Endothelial cell of umbilical vein (primary cell): ENCODE data around the gene SFPQ. TPM values are rescaled to one million over a fixed set of nuclear protein-coding genes. Genes with fewer than 3 reads are reported as not detected.

ENCODE experiments used
- BruUV-seq: library from RNA; stranded (reverse); fragments of 400-500 nt; replicated peaks from 2 replicates; lab custom pipeline; 2021; lab: Mats Ljungman, UMichigan
- CTCF ChIA-PET: fragments of 300-600, 350-600 bp; sonication (Branson Sonifier 250); formaldehyde crosslinking; loops from one replicate; lab custom pipeline; 2021; ENCODE audit warnings: antibody characterized with exemption, inconsistent platforms; lab: Charles Lee
- POLR2A ChIA-PET: fragments of 300-600, 350-600 bp; sonication (Branson Sonifier 250); formaldehyde crosslinking; loops from one replicate; lab custom pipeline; 2021; ENCODE audit warnings: antibody characterized with exemption, inconsistent platforms; lab: Charles Lee
- DNase-seq: peaks from one replicate; pipeline ENCODE4 v3.0.0-alpha.2; 2011; ENCODE audit warnings: low read depth, low spot score
- FAIRE-seq: peaks from 2 replicates; lab custom pipeline; 2011; peaks lifted over from hg19 to GRCh38; lab: Jason Lieb, UNC
- H2AFZ ChIP-seq: 2 replicates; pipeline ENCODE4 v1.6.0; 2012; ENCODE audit warnings: low read depth, low read length, control low read depth, inconsistent platforms
- H3K27ac ChIP-seq: 2 replicates; pipeline ENCODE4 v1.5.1; 2011; ENCODE audit warnings: low read depth, mild to moderate bottlenecking, control low read depth, low read length, moderate library complexity; ENCODE audit not compliant: insufficient read depth
- H3K27me3 ChIP-seq, 2 experiments: 2 replicates each; pipeline versions ENCODE4 v1.6.0 to v1.6.1; 2011; ENCODE audit warnings: low read length in 2 of 2, mixed read lengths in 1 of 2; ENCODE audit not compliant: control insufficient read depth in 2 of 2, insufficient read depth in 2 of 2
- H3K36me3 ChIP-seq, 2 experiments: 2 replicates in 1 of 2; 3 replicates in 1 of 2; pipeline ENCODE4 v1.5.1; 2011; ENCODE audit warnings: low read length in 2 of 2, mild to moderate bottlenecking in 1 of 2, moderate library complexity in 1 of 2; ENCODE audit not compliant: control insufficient read depth in 2 of 2, insufficient read depth in 2 of 2; ENCODE audit errors: extremely low read depth in 1 of 2
- H3K4me1 ChIP-seq: 3 replicates; pipeline ENCODE4 v1.5.1; 2011; ENCODE audit warnings: mild to moderate bottlenecking, low read length; ENCODE audit not compliant: control insufficient read depth, insufficient read depth; ENCODE audit errors: extremely low read depth
- H3K4me2 ChIP-seq: 2 replicates; pipeline ENCODE4 v1.6.1; 2011; ENCODE audit warnings: low read length, control low read depth, mixed read lengths; ENCODE audit not compliant: insufficient read depth
- H3K4me3 ChIP-seq, 3 experiments: fragments of 200-600 bp in 1 of 3; sonication (generic), shearing (Covaris generic) in 1 of 3; replicated peaks in 1 of 3; 2 replicates each; pipeline ENCODE4 v1.5.1; 2011 to 2016; ENCODE audit warnings: control low read depth in 3 of 3, low read length in 3 of 3, mild to moderate bottlenecking in 2 of 3, inconsistent platforms in 1 of 3, low read depth in 1 of 3, moderate library complexity in 1 of 3; ENCODE audit not compliant: insufficient read depth in 1 of 3
- H3K79me2 ChIP-seq: 2 replicates; pipeline ENCODE4 v1.6.0; 2012; ENCODE audit warnings: low read length, inconsistent platforms; ENCODE audit not compliant: control insufficient read depth, insufficient read depth
- H3K9ac ChIP-seq: replicated peaks from 2 replicates; pipeline ENCODE3; 2011; ENCODE audit warnings: low read length, control low read depth; ENCODE audit not compliant: insufficient read depth; ENCODE audit errors: extremely low read depth
- H3K9me1 ChIP-seq: replicated peaks from 3 replicates; pipeline ENCODE4 v1.6.0; 2011; ENCODE audit warnings: mild to moderate bottlenecking, low read length; ENCODE audit not compliant: control insufficient read depth, insufficient read depth; ENCODE audit errors: extremely low read depth
- H3K9me3 ChIP-seq: replicated peaks from 2 replicates; pipeline ENCODE4 v1.5.1; 2012; ENCODE audit warnings: low read length, inconsistent platforms; ENCODE audit not compliant: control insufficient read depth, insufficient read depth
- H4K20me1 ChIP-seq: replicated peaks from 2 replicates; pipeline ENCODE3; 2011; ENCODE audit warnings: mild to moderate bottlenecking, low read length; ENCODE audit not compliant: control insufficient read depth, insufficient read depth; ENCODE audit errors: extremely low read depth
- EZH2 ChIP-seq: IDR thresholded peaks from 2 replicates; pipeline ENCODE4 v1.6.1; 2012; ENCODE audit warnings: borderline replicate concordance, low read depth, mild to moderate bottlenecking, moderate library complexity, low read length, inconsistent platforms; ENCODE audit not compliant: severe bottlenecking
- FOS ChIP-seq: IDR thresholded peaks from 2 replicates; pipeline ENCODE4 v1.6.1; 2011; ENCODE audit warnings: mild to moderate bottlenecking, low read length, moderate library complexity, borderline replicate concordance; ENCODE audit not compliant: insufficient read depth
- GATA2 ChIP-seq: IDR thresholded peaks from 2 replicates; pipeline ENCODE4 v1.7.0; 2011; ENCODE audit warnings: low read depth, mild to moderate bottlenecking, moderate library complexity, mixed read lengths, low read length; ENCODE audit not compliant: insufficient read length, insufficient read depth
- JUN ChIP-seq: IDR thresholded peaks from 2 replicates; pipeline ENCODE4 v1.6.1; 2011; ENCODE audit warnings: borderline replicate concordance, low read depth; ENCODE audit not compliant: insufficient read length, insufficient read depth
- MYC ChIP-seq: IDR thresholded peaks from one replicate; pipeline ENCODE4 v1.6.1; 2011; ENCODE audit warnings: mild to moderate bottlenecking, low read depth, low read length
- POLR2A ChIP-seq: IDR thresholded peaks from 2 replicates; pipeline ENCODE4 v1.6.1; 2012; ENCODE audit warnings: low read depth, mild to moderate bottlenecking, control low read depth, low read length
- POLR2AphosphoS5 ChIP-seq: IDR thresholded peaks from 2 replicates; pipeline ENCODE4 v1.6.1; 2012; ENCODE audit warnings: low read depth, mild to moderate bottlenecking, control low read depth, low read length, moderate library complexity; ENCODE audit not compliant: insufficient read depth
- dilution Hi-C: fragments of 300-500 bp; cut with MboI; formaldehyde crosslinking; loops from one replicate; pipeline ENCODE4 v1.15.0; 2019; ENCODE audit warnings: low sequenced_read_pairs; ENCODE audit not compliant: extremely low pct_ligation_motif_present
- intact Hi-C: fragments of 100-400 bp; cut with micrococcal nuclease; formaldehyde crosslinking; loops from one replicate; pipeline ENCODE4 v1.10.0; 2022
- polyA plus RNA-seq, 4 experiments: library from polyadenylated mRNA; depleted of rRNA in 3 of 4; stranded (reverse) in 3 of 4; unstranded in 1 of 4; fragments of >200 nt; gene quantifications; 2 replicates each; pipeline versions ENCODE4 v1.2.1 to v1.2.3, GENCODE V29; 2011 to 2012; ENCODE audit warnings: missing spikeins in 1 of 4
- total RNA-seq: library from RNA; stranded (reverse); gene quantifications from 2 replicates; pipeline ENCODE4 v1.2.3, GENCODE V29; 2021
- TF ChIP-seq, protein P1 (sequence below), 2 donors: IDR thresholded peaks; 1 replicate in 1 of 2; 2 replicates in 1 of 2; pipeline ENCODE4 v1.5.1; 2011; ENCODE audit warnings: low read length in 2 of 2, mild to moderate bottlenecking in 2 of 2, moderate library complexity in 2 of 2, control low read depth in 1 of 2, inconsistent platforms in 1 of 2, low read depth in 1 of 2; ENCODE audit not compliant: insufficient read depth in 1 of 2; ENCODE audit errors: extremely low read depth in 1 of 2
- TF ChIP-seq, protein P2 (sequence below): IDR thresholded peaks from 2 replicates; pipeline ENCODE4 v1.6.1; 2011; ENCODE audit not compliant: insufficient read depth, insufficient read length

Gene SFPQ
- total and polyA plus RNA-seq, 2 donors (not counting 3 experiments of a cell fraction or from before 2014, with no cell fraction given): 100 to 415 TPM

DNA sequence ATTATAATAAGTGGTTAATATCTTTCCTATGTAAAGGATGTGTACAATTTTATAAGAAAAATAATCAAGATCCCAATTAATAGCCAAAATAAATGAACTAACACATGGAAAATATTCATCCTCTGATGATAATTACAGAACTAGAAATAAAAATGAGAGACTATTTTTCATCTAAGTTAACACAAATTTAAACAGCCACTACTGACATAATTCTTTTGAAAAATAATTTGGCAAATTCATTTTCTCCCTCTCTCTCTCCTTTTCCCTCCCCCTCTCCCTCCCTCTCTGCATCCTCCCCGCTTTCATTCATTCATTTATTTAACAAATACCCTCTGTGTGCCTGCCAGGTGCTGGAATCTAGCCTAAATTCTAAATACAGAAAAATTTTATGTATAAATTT, 10.3 kb upstream of the SFPQ start:
- TF ChIP-seq, protein P1, sequence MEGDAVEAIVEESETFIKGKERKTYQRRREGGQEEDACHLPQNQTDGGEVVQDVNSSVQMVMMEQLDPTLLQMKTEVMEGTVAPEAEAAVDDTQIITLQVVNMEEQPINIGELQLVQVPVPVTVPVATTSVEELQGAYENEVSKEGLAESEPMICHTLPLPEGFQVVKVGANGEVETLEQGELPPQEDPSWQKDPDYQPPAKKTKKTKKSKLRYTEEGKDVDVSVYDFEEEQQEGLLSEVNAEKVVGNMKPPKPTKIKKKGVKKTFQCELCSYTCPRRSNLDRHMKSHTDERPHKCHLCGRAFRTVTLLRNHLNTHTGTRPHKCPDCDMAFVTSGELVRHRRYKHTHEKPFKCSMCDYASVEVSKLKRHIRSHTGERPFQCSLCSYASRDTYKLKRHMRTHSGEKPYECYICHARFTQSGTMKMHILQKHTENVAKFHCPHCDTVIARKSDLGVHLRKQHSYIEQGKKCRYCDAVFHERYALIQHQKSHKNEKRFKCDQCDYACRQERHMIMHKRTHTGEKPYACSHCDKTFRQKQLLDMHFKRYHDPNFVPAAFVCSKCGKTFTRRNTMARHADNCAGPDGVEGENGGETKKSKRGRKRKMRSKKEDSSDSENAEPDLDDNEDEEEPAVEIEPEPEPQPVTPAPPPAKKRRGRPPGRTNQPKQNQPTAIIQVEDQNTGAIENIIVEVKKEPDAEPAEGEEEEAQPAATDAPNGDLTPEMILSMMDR (IDR thresholded peaks at IDR 0.05; ENCODE audit: extremely low read depth in 1 of 2, insufficient read depth in 1 of 2, low read depth in 1 of 2, low read length in 2 of 2): no peak
- TF ChIP-seq GATA2 (no peak), MYC (no peak), EZH2 (no peak), POLR2A (no peak), JUN (no peak), FOS (no peak), POLR2AphosphoS5 (no peak)
- TF ChIP-seq, protein P2, sequence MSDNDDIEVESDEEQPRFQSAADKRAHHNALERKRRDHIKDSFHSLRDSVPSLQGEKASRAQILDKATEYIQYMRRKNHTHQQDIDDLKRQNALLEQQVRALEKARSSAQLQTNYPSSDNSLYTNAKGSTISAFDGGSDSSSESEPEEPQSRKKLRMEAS: no peak
- no peaks in the 10 kb centered on the region for H3K4me1 ChIP-seq
- no peaks in the 10 kb centered on the region for H4K20me1 ChIP-seq
- no peak overlapping the region for H3K4me2 ChIP-seq
- H3K27ac ChIP-seq: no peak overlapping the region
- intact Hi-C loops: loop anchor here (2.0 to 10.0 kb wide), 4 partner anchors 49 to 572 kb away; partner anchors contain the start of gene ZMYM4
- no peak overlapping the region for H3K9ac ChIP-seq
- no peak for DNase-seq
- ChIA-PET CTCF (interaction anchor here (1.0 kb wide), 1 partner anchor 566 kb away, joined by 4 read pairs; no protein-coding TSS in a partner anchor), POLR2A (no interaction called here)
- no peak for FAIRE-seq
- H3K27me3 ChIP-seq: peaks cover 0 to 2% of the 10 kb centered on the region in 2 experiments
- H3K4me3 ChIP-seq: no peak overlapping the region
- H3K9me1 ChIP-seq: no peaks in the 10 kb centered on the region
- H3K9me3 ChIP-seq: no peaks in the 10 kb centered on the region
- no peaks in the 10 kb centered on the region for H3K79me2 ChIP-seq
- dilution Hi-C loops: no loop called here
- BruUV-seq: no TSS peak
- H3K36me3 ChIP-seq: no peaks in the 10 kb centered on the region
- H2AFZ ChIP-seq: no peak overlapping the region
